Neural cell (in vitro differentiated cells): ENCODE results near the gene FOXJ2.

Experiments
- CTCF ChIP-seq: fragments of 450-650 bp; IDR thresholded peaks from 2 replicates; pipeline ENCODE4 v1.5.1; 2014; ENCODE audit warnings: antibody characterized with exemption, mild to moderate bottlenecking, moderate library complexity; ENCODE audit not compliant: poor library complexity, severe bottlenecking
- EP300 ChIP-seq: fragments of 450-650 bp; conservative IDR thresholded peaks from 2 replicates; pipeline ENCODE4 v1.6.1; 2014; ENCODE audit warnings: antibody characterized with exemption, mild to moderate bottlenecking, moderate library complexity; ENCODE audit not compliant: poor library complexity, severe bottlenecking
- EZH2 ChIP-seq: fragments of 200-600, 300-800 bp; shearing (Covaris generic), sonication (generic); IDR thresholded peaks from 2 replicates; pipeline ENCODE4 v1.6.1; 2014; ENCODE audit warnings: antibody characterized with exemption, low read length, borderline replicate concordance, mild to moderate bottlenecking; ENCODE audit not compliant: insufficient read depth, poor library complexity, severe bottlenecking
- MXI1 ChIP-seq: fragments of 450-650 bp; conservative IDR thresholded peaks from 2 replicates; pipeline ENCODE4 v1.6.1; 2014; ENCODE audit warnings: antibody characterized with exemption, mild to moderate bottlenecking; ENCODE audit not compliant: poor library complexity, severe bottlenecking
- POLR2AphosphoS5 ChIP-seq: IDR thresholded peaks from 2 replicates; pipeline ENCODE4 v1.6.1; 2012
- RAD21 ChIP-seq: fragments of 450-650 bp; conservative IDR thresholded peaks from 2 replicates; pipeline ENCODE4 v1.6.1; 2014; ENCODE audit warnings: antibody characterized with exemption, mild to moderate bottlenecking, moderate library complexity
- REST ChIP-seq: IDR thresholded peaks from 2 replicates; pipeline ENCODE4 v1.6.1; 2012; ENCODE audit warnings: borderline replicate concordance
- TAF1 ChIP-seq: IDR thresholded peaks from 2 replicates; pipeline ENCODE4 v1.6.1; 2012; ENCODE audit warnings: low read depth

GRCh38 chr12:8047842-8048241 lies 15.3 kb downstream of the FOXJ2 start:
- TF ChIP-seq CTCF (no peak), REST (no peak), POLR2AphosphoS5 (no peak), MXI1 (no peak), EZH2 (no peak), EP300 (no peak), RAD21 (no peak), TAF1 (no peak)
